H1 (cell line): ENCODE measurements around the gene C2orf74. TPM values are rescaled to one million over a fixed set of nuclear protein-coding genes. Genes with fewer than 3 reads are reported as not detected.

Source experiments
- CEBPB ChIP-seq: IDR thresholded peaks from 2 replicates; pipeline ENCODE4 v1.6.1; 2012; ENCODE audit warnings: low read depth, low read length
- CTBP2 ChIP-seq: IDR thresholded peaks from 2 replicates; pipeline ENCODE4 v1.7.0; 2011; ENCODE audit warnings: borderline replicate concordance, mild to moderate bottlenecking, moderate library complexity, mixed read lengths, low read length; ENCODE audit not compliant: insufficient read depth, insufficient read length
- EP300 ChIP-seq, 2 experiments: IDR thresholded peaks; 1 replicate in 1 of 2; 2 replicates in 1 of 2; pipeline ENCODE4 v1.6.1; 2011 to 2012; ENCODE audit warnings: low read depth in 2 of 2, low read length in 2 of 2, mild to moderate bottlenecking in 2 of 2, borderline replicate concordance in 1 of 2, inconsistent platforms in 1 of 2, moderate library complexity in 1 of 2
- KDM1A ChIP-seq: fragments of 200-600, 300-600 bp; sonication (generic); IDR thresholded peaks from 2 replicates; pipeline ENCODE4 v1.7.1; 2016; ENCODE audit warnings: mild to moderate bottlenecking, low read length, borderline replicate concordance
- MAX ChIP-seq: IDR thresholded peaks from 2 replicates; pipeline ENCODE4 v1.6.1; 2012; ENCODE audit warnings: inconsistent platforms
- polyA plus RNA-seq, 7 experiments: library from polyadenylated mRNA; depleted of rRNA in 3 of 7; stranded (reverse) in 5 of 7; unstranded in 2 of 7; fragments of >200 nt in 5 of 7; fragments of 200-250 nt in 2 of 7; gene quantifications; 1 replicate in 5 of 7; 2 replicates in 1 of 7; 4 replicates in 1 of 7; pipeline versions ENCODE4 v1.2.1 to v1.2.3, GENCODE V29; 2011 to 2013; ENCODE audit warnings: missing spikeins in 2 of 7, mixed read lengths in 2 of 7
- total RNA-seq: library from RNA; stranded (reverse); fragmentation: NEBNext Ultra II Directional; extraction: Animal tissue kit (Norgen Biotek cat#: 25700); gene quantifications from 2 replicates; pipeline ENCODE4 v1.2.1, GENCODE V29; 2021

Gene C2orf74
- total and polyA plus RNA-seq, 2 of the 8 experiments (the other 6 are each of a cell fraction or from before 2014, with no cell fraction given) = 2.6 to 9.3 TPM

- TF ChIP-seq CEBPB = no peak
- no peak for TF ChIP-seq CTBP2
- TF ChIP-seq MAX = no peak
- TF ChIP-seq EP300 (IDR thresholded peaks at IDR 0.05; ENCODE audit: borderline replicate concordance in 1 of 2, low read depth in 2 of 2, low read length in 2 of 2) = no peak
- no peak for TF ChIP-seq KDM1A
These were observed 23.3 kb downstream of the C2orf74 start (continued) for GRCh38 chr2:61185231-61185728.
